HL-60 (cell line): Measurements from ENCODE around the gene RAB11FIP5.

Experiments used
- DNase-seq, 2 experiments: peaks; one replicate each; pipeline ENCODE4 v3.0.0-alpha.2; 2010 to 2020; ENCODE audit warnings: low read depth in 1 of 2, low spot score in 1 of 2
- H3K27ac ChIP-seq: fragments of 250-450 bp; sonication (Bioruptor Pico); replicated peaks from 2 replicates; pipeline ENCODE4 v1.5.1; 2020; ENCODE audit warnings: mild to moderate bottlenecking, moderate library complexity
- H3K27me3 ChIP-seq: fragments of 250-450 bp; sonication (Bioruptor Pico); 2 replicates; pipeline ENCODE4 v1.5.1; 2021; ENCODE audit warnings: mild to moderate bottlenecking, moderate library complexity; ENCODE audit not compliant: insufficient read depth, poor library complexity, severe bottlenecking
- H3K4me3 ChIP-seq: replicated peaks from 2 replicates; pipeline ENCODE4 v1.5.1; 2011; ENCODE audit warnings: mild to moderate bottlenecking, control low read depth, low read length; ENCODE audit not compliant: insufficient read depth
- CTCF ChIP-seq: IDR thresholded peaks from one replicate; pipeline ENCODE4 v1.5.1; 2011; ENCODE audit warnings: low read length, control low read depth, inconsistent platforms; ENCODE audit not compliant: insufficient read depth
- GABPA ChIP-seq: IDR thresholded peaks from 2 replicates; pipeline ENCODE4 v1.6.1; 2012; ENCODE audit warnings: low read depth
- POLR2AphosphoS5 ChIP-seq: IDR thresholded peaks from 2 replicates; pipeline ENCODE4 v1.6.1; 2012; ENCODE audit warnings: low read depth
- REST ChIP-seq: IDR thresholded peaks from 2 replicates; pipeline ENCODE4 v1.6.1; 2012; ENCODE audit warnings: low read depth; ENCODE audit not compliant: insufficient replicate concordance
- SPI1 ChIP-seq: IDR thresholded peaks from 2 replicates; pipeline ENCODE4 v1.6.1; 2012; ENCODE audit warnings: low read depth, mild to moderate bottlenecking, borderline replicate concordance

The RAB11FIP5 gene

GRCh38 chr2:73072129-73072395 is 40.7 kb downstream of the RAB11FIP5 start:
- peak overlapping the region; percentile 78 for H3K4me3 ChIP-seq
- no peak for TF ChIP-seq GABPA
- TF ChIP-seq REST: no peak
- no peak for TF ChIP-seq CTCF
- no peak; the same call in 1 of the 2 replicates for TF ChIP-seq SPI1
- TF ChIP-seq POLR2AphosphoS5: no peak
- DNase-seq: peak in 1 of 2 experiments; percentile 42
- no peaks in the 10 kb centered on the region for H3K27me3 ChIP-seq
- peak overlapping the region; percentile 95 for H3K27ac ChIP-seq

- Histone ChIP-seq H3K4me3 (peak within 1 kb of the TSS; percentile 78), H3K27me3 (no peaks in the 10 kb centered on the region), H3K27ac (peak within 1 kb of the TSS; percentile 95)
- no peak for TF ChIP-seq CTCF
- TF ChIP-seq REST: no peak
- TF ChIP-seq SPI1: no peak
- no peak for TF ChIP-seq GABPA
- TF ChIP-seq POLR2AphosphoS5: no peak; the same call in 1 of the 2 replicates
- DNase-seq: peak; percentile 78 to 96
These were observed 41.2 kb downstream of the RAB11FIP5 start, which contains the start of gene SFXN5 for GRCh38 chr2:73071360-73072128. Gene SFXN5, minus strand, starts transcription at chr2:73071712. Its CDS starts 7 bp downstream, at chr2:73071705.

DNA sequence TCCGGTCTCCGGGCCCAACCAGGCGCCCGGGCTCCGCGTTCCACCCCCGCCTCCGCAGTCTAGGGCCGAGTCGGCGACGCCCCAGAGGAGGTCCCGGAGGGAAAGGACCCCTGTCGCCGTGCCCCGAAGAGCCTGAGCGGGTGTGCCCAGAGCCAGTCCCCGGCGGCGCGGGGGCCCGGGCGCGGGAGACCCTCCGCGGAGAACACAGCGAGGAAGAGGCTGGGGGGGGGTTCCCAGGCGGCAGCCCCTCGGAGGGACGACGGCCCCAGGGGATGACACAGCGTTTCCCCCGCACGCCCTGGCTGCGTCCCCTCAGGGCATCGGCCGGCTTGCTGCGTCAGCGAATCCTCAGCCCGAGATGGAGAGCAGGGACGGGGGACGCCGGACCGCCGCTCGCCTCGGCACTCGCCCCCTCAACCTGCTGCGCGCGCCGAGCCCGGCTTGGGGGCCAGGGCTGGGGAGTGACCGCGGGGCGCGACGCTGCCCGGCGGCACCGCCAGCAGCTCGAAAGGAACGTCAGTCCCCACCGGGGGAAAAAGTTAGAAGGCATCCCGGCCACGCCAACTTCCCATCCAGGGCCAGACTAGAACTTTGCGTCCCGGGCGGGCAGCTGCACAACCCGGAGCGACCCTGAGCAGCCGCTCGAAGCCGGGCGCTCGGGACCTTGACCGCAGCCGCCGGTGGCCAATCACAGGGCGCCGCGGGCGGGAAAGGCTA is 41.9 kb downstream of the RAB11FIP5 start:
- peak in 1 of 2 experiments; percentile 88 for DNase-seq
- peak overlapping the region; percentile 95 for H3K27ac ChIP-seq
- H3K4me3 ChIP-seq: peak overlapping the region; percentile 78

More for the DNA sequence above, 41.9 kb downstream of the RAB11FIP5 start:
- TF ChIP-seq GABPA: no peak
- TF ChIP-seq POLR2AphosphoS5: no peak; the same call in none of the 2 replicates
- no peak for TF ChIP-seq REST
- no peak for TF ChIP-seq CTCF
- TF ChIP-seq SPI1: no peak
- no peaks in the 10 kb centered on the region for H3K27me3 ChIP-seq
